Endothelial cell of umbilical vein (primary cell): ENCODE measurements around the gene CPA1. TPM values are rescaled to one million over a fixed set of nuclear protein-coding genes. Genes with fewer than 3 reads are reported as not detected.

Source experiments
- BruUV-seq: library from RNA; stranded (reverse); fragments of 400-500 nt; replicated peaks from 2 replicates; lab custom pipeline; 2021; lab: Mats Ljungman, UMichigan
- CTCF ChIA-PET: fragments of 300-600, 350-600 bp; sonication (Branson Sonifier 250); formaldehyde crosslinking; loops from one replicate; lab custom pipeline; 2021; ENCODE audit warnings: antibody characterized with exemption, inconsistent platforms; lab: Charles Lee
- POLR2A ChIA-PET: fragments of 300-600, 350-600 bp; sonication (Branson Sonifier 250); formaldehyde crosslinking; loops from one replicate; lab custom pipeline; 2021; ENCODE audit warnings: antibody characterized with exemption, inconsistent platforms; lab: Charles Lee
- DNase-seq: peaks from one replicate; pipeline ENCODE4 v3.0.0-alpha.2; 2011; ENCODE audit warnings: low read depth, low spot score
- FAIRE-seq: peaks from 2 replicates; lab custom pipeline; 2011; peaks lifted over from hg19 to GRCh38; lab: Jason Lieb, UNC
- H2AFZ ChIP-seq: 2 replicates; pipeline ENCODE4 v1.6.0; 2012; ENCODE audit warnings: low read depth, low read length, control low read depth, inconsistent platforms
- H3K27ac ChIP-seq: 2 replicates; pipeline ENCODE4 v1.5.1; 2011; ENCODE audit warnings: low read depth, mild to moderate bottlenecking, control low read depth, low read length, moderate library complexity; ENCODE audit not compliant: insufficient read depth
- H3K27me3 ChIP-seq, 2 experiments: 2 replicates each; pipeline versions ENCODE4 v1.6.0 to v1.6.1; 2011; ENCODE audit warnings: low read length in 2 of 2, mixed read lengths in 1 of 2; ENCODE audit not compliant: control insufficient read depth in 2 of 2, insufficient read depth in 2 of 2
- H3K36me3 ChIP-seq, 2 experiments: 2 replicates in 1 of 2; 3 replicates in 1 of 2; pipeline ENCODE4 v1.5.1; 2011; ENCODE audit warnings: low read length in 2 of 2, mild to moderate bottlenecking in 1 of 2, moderate library complexity in 1 of 2; ENCODE audit not compliant: control insufficient read depth in 2 of 2, insufficient read depth in 2 of 2; ENCODE audit errors: extremely low read depth in 1 of 2
- H3K4me1 ChIP-seq: 3 replicates; pipeline ENCODE4 v1.5.1; 2011; ENCODE audit warnings: mild to moderate bottlenecking, low read length; ENCODE audit not compliant: control insufficient read depth, insufficient read depth; ENCODE audit errors: extremely low read depth
- H3K4me2 ChIP-seq: 2 replicates; pipeline ENCODE4 v1.6.1; 2011; ENCODE audit warnings: low read length, control low read depth, mixed read lengths; ENCODE audit not compliant: insufficient read depth
- H3K4me3 ChIP-seq, 3 experiments: fragments of 200-600 bp in 1 of 3; sonication (generic), shearing (Covaris generic) in 1 of 3; replicated peaks in 1 of 3; 2 replicates each; pipeline ENCODE4 v1.5.1; 2011 to 2016; ENCODE audit warnings: control low read depth in 3 of 3, low read length in 3 of 3, mild to moderate bottlenecking in 2 of 3, inconsistent platforms in 1 of 3, low read depth in 1 of 3, moderate library complexity in 1 of 3; ENCODE audit not compliant: insufficient read depth in 1 of 3
- H3K79me2 ChIP-seq: 2 replicates; pipeline ENCODE4 v1.6.0; 2012; ENCODE audit warnings: low read length, inconsistent platforms; ENCODE audit not compliant: control insufficient read depth, insufficient read depth
- H3K9ac ChIP-seq: replicated peaks from 2 replicates; pipeline ENCODE3; 2011; ENCODE audit warnings: low read length, control low read depth; ENCODE audit not compliant: insufficient read depth; ENCODE audit errors: extremely low read depth
- H3K9me1 ChIP-seq: replicated peaks from 3 replicates; pipeline ENCODE4 v1.6.0; 2011; ENCODE audit warnings: mild to moderate bottlenecking, low read length; ENCODE audit not compliant: control insufficient read depth, insufficient read depth; ENCODE audit errors: extremely low read depth
- H3K9me3 ChIP-seq: replicated peaks from 2 replicates; pipeline ENCODE4 v1.5.1; 2012; ENCODE audit warnings: low read length, inconsistent platforms; ENCODE audit not compliant: control insufficient read depth, insufficient read depth
- H4K20me1 ChIP-seq: replicated peaks from 2 replicates; pipeline ENCODE3; 2011; ENCODE audit warnings: mild to moderate bottlenecking, low read length; ENCODE audit not compliant: control insufficient read depth, insufficient read depth; ENCODE audit errors: extremely low read depth
- CTCF ChIP-seq, 2 donors: IDR thresholded peaks; 1 replicate in 1 of 2; 2 replicates in 1 of 2; pipeline ENCODE4 v1.5.1; 2011; ENCODE audit warnings: low read length in 2 of 2, mild to moderate bottlenecking in 2 of 2, moderate library complexity in 2 of 2, control low read depth in 1 of 2, inconsistent platforms in 1 of 2, low read depth in 1 of 2; ENCODE audit not compliant: insufficient read depth in 1 of 2; ENCODE audit errors: extremely low read depth in 1 of 2
- EZH2 ChIP-seq: IDR thresholded peaks from 2 replicates; pipeline ENCODE4 v1.6.1; 2012; ENCODE audit warnings: borderline replicate concordance, low read depth, mild to moderate bottlenecking, moderate library complexity, low read length, inconsistent platforms; ENCODE audit not compliant: severe bottlenecking
- FOS ChIP-seq: IDR thresholded peaks from 2 replicates; pipeline ENCODE4 v1.6.1; 2011; ENCODE audit warnings: mild to moderate bottlenecking, low read length, moderate library complexity, borderline replicate concordance; ENCODE audit not compliant: insufficient read depth
- MAX ChIP-seq: IDR thresholded peaks from 2 replicates; pipeline ENCODE4 v1.6.1; 2011; ENCODE audit not compliant: insufficient read depth, insufficient read length
- MYC ChIP-seq: IDR thresholded peaks from one replicate; pipeline ENCODE4 v1.6.1; 2011; ENCODE audit warnings: mild to moderate bottlenecking, low read depth, low read length
- POLR2AphosphoS5 ChIP-seq: IDR thresholded peaks from 2 replicates; pipeline ENCODE4 v1.6.1; 2012; ENCODE audit warnings: low read depth, mild to moderate bottlenecking, control low read depth, low read length, moderate library complexity; ENCODE audit not compliant: insufficient read depth
- dilution Hi-C: fragments of 300-500 bp; cut with MboI; formaldehyde crosslinking; loops from one replicate; pipeline ENCODE4 v1.15.0; 2019; ENCODE audit warnings: low sequenced_read_pairs; ENCODE audit not compliant: extremely low pct_ligation_motif_present
- intact Hi-C: fragments of 100-400 bp; cut with micrococcal nuclease; formaldehyde crosslinking; loops from one replicate; pipeline ENCODE4 v1.10.0; 2022
- polyA plus RNA-seq, 4 experiments: library from polyadenylated mRNA; depleted of rRNA in 3 of 4; stranded (reverse) in 3 of 4; unstranded in 1 of 4; fragments of >200 nt; gene quantifications; 2 replicates each; pipeline versions ENCODE4 v1.2.1 to v1.2.3, GENCODE V29; 2011 to 2012; ENCODE audit warnings: missing spikeins in 1 of 4
- total RNA-seq: library from RNA; stranded (reverse); gene quantifications from 2 replicates; pipeline ENCODE4 v1.2.3, GENCODE V29; 2021

The CPA1 gene
- total and polyA plus RNA-seq, 2 donors (not counting 3 experiments of a cell fraction or from before 2014, with no cell fraction given) = not detected

- H3K9ac ChIP-seq = no peak overlapping the region
- DNase-seq = no peak
- no peaks in the 10 kb centered on the region for H3K79me2 ChIP-seq
- no peak overlapping the region for H3K4me3 ChIP-seq
- peaks cover 0 to 2% of the 10 kb centered on the region in 2 experiments for H3K36me3 ChIP-seq
- TF ChIP-seq MYC = no peak
- no peak for TF ChIP-seq FOS
- H3K9me1 ChIP-seq = no peaks in the 10 kb centered on the region
- CTCF ChIA-PET = interaction anchor here (1.3 to 2.3 kb wide), 3 partner anchors 11 to 30 kb away, joined by 3 to 10 read pairs (median 5); partner anchors contain the start of gene CEP41
- POLR2A ChIA-PET = no interaction called here
- no peak overlapping the region for H3K27ac ChIP-seq
- no TSS peak for BruUV-seq
- dilution Hi-C loops = no loop called here
- no peaks in the 10 kb centered on the region for H4K20me1 ChIP-seq
- intact Hi-C loops = no loop called here
- H3K4me2 ChIP-seq = no peak overlapping the region
- H3K4me1 ChIP-seq = no peaks in the 10 kb centered on the region
- H3K9me3 ChIP-seq = no peaks in the 10 kb centered on the region
- no peaks in the 10 kb centered on the region for H3K27me3 ChIP-seq
- no peak overlapping the region for H2AFZ ChIP-seq
- FAIRE-seq = no peak
Measured at GRCh38 chr7:130410868-130411541, 30.7 kb downstream of the CPA1 start.

GRCh38 chr7:130413201-130413600 is 32.9 kb downstream of the CPA1 start:
- no TSS peak for BruUV-seq
- dilution Hi-C loops = no loop called here
- POLR2A ChIA-PET = no interaction called here

More at GRCh38 chr7:130413201-130413600, 32.9 kb downstream of the CPA1 start:
- no peak overlapping the region for H3K4me3 ChIP-seq
- H3K27ac ChIP-seq = no peak overlapping the region
- no peaks in the 10 kb centered on the region for H3K27me3 ChIP-seq
- no peak for TF ChIP-seq CTCF (IDR thresholded peaks at IDR 0.05; ENCODE audit: extremely low read depth in 1 of 2, insufficient read depth in 1 of 2, low read depth in 1 of 2, low read length in 2 of 2)
- no peak for TF ChIP-seq MAX
- TF ChIP-seq FOS = no peak
- TF ChIP-seq POLR2AphosphoS5 = no peak
- TF ChIP-seq EZH2 = no peak
- H3K9me1 ChIP-seq = no peaks in the 10 kb centered on the region
- CTCF ChIA-PET = interaction anchor here (2.3 kb wide), 2 partner anchors 14 to 18 kb away, joined by 5 to 10 read pairs; no protein-coding TSS in a partner anchor
- no peaks in the 10 kb centered on the region for H3K9me3 ChIP-seq
- no peak overlapping the region for H3K9ac ChIP-seq
- H2AFZ ChIP-seq = no peak overlapping the region
- H3K36me3 ChIP-seq = peaks cover 0 to 2% of the 10 kb centered on the region in 2 experiments
- intact Hi-C loops = no loop called here
- FAIRE-seq = no peak
- H3K4me1 ChIP-seq = no peaks in the 10 kb centered on the region
- DNase-seq = no peak
- no peaks in the 10 kb centered on the region for H3K79me2 ChIP-seq
- no peak overlapping the region for H3K4me2 ChIP-seq
- no peaks in the 10 kb centered on the region for H4K20me1 ChIP-seq
